ENCODE measurements around the gene KMT5B.

Gene KMT5B

DNA sequence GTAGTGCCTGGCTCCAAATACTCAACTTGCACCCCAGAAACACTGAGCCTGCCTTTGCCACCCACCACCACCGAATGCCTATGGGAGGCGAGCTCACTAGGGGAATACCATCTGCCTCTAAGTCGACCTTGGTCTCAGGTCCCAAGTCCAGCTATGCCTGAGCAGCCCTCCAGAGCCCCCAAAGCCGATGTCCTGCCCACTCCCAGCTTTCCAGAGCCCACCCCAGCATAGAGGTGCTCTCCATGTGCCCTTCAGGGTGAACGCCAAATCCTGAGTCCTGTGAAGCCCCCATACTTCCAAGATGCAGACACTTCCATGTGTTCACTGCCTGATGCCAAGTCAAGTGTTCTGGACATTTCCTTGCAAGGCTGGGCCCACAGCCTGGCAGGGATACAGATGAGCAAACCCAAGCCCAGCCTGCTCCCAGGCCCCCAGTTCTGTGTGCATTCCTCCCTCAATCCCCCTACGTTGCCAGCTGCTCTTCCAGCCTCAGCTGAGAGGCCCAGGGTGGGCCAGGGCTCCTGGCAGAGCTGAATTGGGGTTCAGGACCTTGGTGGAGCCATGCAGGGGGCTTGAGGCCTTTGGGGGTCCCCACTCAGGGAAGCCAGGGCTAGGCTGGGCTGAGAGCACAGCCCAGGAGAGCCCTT is 2.6 kb upstream of the KMT5B start:
- DNase-seq, result no peak

DNA sequence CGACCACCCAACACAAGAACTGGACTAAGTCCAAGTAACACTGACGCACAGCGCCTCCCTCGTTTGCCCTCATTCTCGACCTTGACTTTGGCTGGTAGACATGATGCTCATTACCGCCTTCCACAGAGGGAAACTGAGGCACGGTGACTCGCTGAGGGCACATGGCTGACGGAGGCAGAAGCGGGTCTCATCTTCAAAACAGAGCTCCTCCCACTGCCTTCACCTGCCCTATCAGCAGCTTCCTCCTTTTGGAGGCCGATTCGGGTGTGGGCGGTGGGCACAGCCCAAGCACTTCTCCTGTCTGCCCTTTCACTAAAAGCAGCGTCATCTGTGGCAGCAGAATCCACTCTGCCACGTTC is 2.0 kb upstream of the KMT5B start:
- no peak for DNase-seq

DNA sequence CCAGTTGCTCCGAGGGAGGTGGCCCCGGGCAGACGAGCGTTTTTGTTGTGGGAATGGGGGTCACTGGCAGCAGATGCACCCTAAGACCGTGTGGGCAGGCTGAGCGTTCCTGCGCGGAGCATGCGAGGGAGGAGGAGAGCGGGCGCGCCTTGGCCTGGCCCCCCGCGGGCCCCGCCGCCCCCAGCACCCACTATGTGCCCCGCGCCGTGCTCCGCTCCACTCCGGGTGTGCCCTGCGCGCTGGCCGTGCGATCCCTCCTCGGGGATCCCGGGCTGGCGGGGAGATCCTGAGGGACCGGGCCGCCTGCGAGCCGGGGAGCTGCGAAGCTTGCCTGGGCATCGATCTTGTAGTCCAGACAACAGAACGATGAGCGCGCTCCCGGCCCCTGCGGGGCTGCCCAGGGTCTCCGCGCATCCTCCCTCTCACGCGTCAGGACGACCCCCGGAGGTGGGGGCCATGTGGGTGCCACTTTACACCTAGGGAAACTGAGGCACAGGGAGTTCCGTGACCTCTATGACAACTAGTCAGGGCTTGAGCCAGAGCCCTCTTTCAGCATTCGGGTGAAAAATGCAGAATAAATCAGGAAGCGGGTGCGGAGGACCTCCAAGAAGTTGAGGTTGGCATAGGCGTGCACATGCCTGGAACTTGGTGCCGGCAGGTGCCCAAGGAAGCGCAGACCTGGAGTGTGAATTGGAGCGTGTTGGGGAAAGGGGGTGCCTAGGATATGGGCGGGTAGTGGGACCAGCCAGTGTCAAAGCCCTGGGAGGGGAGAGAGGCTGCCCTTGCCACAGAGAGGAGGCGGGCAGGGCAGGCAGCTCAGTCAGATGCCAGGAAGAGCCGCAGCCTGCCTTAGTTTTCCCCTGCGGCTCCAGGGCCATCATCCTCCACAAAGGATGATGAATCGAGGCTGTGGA is 1.3 kb upstream of the KMT5B start:
- no peak for DNase-seq

DNA sequence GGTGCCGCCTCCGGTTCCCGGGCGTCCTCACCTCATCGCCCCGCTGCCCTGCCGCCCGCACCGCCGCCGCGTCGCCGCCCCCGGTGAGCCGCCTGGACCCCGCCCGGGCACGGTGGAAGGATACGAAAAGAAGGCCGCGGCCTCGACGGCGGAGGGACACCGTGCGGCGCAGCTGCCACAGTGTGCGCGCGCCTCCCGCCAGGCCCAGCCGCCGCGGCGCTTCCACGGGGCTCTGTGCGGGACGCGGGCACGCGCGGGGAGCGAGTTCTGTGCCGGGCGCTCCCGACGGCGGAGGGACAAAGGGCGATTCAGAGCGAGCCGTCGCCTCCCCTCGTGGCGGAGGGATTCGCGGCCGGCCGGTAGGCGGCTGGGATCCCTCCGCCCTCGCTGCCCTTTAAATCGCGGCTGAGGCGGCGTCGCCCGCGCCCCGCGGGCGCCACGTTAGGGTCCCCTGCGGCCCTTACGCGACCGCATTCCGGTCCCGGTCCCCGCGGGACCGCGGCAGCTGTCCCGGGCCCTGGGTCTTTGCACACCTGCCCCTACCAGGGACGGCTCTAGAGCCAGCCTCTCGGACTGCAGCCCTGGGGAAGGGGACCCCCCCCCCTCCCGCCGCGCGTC is 568 bp upstream of the KMT5B start:
- peak; percentile 78 for DNase-seq

DNA sequence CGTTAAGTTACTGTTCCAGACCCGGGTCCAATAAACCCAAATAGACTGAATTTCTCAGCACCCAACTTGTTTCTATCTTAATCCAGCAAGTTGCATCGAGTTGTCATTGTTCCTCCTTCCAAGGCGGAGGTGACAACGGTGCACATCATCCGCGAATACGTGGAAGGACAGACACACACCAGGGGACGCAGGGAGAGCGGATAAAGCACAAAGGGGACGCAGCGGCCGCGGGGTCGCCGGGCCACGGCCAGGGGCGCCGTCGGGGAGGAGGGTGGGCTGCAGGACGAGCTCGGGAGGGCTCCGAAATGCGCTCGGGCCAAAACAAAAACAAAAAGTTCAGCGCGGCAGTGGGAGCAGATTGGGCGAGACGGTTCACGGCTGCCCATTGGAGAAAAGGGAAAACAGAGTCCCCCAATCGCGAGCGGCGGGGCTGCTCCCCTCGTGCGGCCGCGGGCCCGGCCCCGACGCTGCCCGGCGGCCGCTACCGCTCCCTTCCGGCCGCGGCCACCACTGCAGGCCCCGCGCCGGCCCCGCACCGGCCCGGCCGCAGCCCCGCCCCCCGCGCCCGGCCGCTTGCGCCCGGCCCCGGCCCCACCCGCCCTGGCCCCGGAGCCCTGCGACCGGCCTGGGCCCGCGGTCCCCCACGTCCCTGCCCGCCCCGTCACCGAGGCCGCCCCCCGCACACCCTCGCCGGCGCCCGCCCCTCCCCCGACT is 518 bp downstream of the KMT5B start:
- peak; percentile 47 for DNase-seq

DNA sequence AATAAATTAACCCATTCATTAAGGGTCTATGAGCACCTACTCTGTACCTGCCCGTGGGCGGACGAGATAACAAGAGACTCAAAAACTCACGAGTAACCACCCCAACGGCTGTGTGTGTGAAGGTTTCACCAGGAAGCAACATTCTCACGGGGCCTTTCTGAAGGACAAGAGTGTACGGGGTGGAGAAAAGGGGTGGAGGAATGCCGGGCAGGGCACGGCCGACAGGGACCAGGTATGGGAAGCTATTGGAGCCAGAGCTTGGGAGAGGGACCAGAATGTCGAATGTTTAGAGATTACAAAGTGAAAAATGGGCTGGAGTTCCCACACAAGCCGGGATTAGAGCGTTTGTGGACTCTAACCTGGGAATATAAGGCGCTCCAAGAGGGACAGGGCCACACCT is 1.6 kb downstream of the KMT5B start:
- DNase-seq, result no peak

DNA sequence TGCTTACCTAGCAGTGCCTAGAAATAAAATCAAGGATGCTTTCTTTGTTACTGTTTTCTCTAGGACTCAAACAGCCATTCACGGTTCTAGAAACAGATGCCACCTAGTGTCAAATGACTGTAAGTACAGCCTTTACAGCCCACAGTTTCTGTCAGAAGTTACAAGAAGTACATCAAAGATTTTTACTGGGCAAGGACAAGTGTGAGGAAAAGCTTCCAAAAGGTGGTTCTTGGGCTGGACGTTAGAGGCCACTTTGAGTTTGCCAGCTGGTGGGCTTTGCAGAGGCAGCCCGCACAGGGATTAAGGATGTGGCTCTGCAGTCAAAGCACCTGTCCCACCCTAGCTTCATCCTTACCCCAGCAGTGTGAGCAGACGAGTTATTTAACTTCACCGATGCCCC is 6.9 kb downstream of the KMT5B start:
- DNase-seq, result no peak

DNA sequence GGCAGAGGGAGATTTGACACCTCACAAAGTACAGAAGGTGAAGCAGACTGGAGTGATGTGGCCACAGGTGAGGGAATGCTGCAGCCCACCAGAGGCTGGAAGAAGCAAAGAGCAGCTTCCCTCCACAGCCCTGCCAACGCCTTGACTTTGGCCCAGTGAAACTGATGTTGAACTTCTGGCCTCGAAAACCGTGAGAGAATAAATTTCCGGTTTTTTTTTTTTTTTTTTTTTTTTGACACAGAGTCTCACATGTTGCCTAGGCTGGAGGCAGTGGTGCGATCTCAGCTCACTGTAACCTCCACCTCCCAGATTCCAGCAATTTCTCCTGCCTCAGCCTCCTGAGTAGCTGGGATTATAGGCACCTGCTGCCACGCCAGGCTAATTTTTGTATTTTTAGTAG is 8.7 kb downstream of the KMT5B start:
- no peak for DNase-seq

DNA sequence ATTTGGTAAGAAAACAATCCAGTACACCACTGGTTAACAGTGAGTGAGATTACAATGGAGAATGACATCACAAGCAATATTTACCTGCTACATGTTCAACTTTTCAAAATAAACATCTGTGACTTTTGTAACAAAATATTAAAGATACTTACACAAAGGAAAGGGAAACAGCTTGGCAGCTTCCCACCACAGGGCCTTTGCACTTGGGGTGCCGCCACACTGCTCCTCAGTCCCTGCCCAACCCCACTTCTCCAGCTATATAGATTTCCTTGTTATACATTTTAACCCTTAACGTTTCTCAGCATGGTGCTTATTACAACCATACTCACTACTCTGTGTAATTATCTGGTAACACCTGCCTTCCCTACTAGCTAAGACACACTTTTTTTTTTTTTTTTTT is 10.9 kb downstream of the KMT5B start:
- no peak for DNase-seq

DNA sequence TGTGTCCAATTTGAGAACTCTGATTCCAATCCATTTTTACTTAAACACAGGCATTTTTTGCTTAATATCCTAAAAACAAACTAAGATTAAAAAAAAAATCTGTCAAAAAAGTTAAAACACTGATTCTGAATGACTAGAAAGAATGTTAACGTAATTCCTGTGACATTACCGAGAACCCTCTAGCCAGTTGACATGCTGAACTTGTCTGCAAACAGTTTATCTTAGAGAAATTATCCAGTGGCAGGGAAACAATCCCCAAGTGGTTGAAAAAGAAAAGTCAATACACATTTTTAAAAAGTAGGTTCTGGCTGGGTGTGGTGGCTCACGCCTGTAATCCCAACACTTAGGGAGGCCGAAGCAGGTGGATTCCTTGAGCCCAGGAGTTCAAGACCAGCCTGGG is 11.6 kb downstream of the KMT5B start:
- DNase-seq, result no peak

DNA sequence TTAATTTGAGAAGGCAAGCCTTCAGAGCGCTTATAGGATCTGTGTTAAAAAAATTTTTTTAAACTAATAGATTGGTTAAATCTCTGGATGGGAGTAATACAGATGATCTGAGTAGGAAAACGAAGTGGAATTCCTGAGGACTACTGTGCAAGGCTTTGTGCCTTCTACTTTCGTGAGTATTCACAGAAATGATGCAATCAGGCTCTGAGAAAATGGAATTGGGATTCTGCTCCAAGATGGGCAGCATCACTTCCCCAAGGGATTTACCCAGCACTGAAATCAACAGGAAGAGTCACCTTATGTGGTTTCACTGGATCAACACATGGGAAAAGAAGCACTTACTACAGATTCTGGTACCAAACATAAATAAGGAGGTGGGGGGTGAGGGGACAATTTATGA is 12.5 kb downstream of the KMT5B start:
- DNase-seq, result no peak

DNA sequence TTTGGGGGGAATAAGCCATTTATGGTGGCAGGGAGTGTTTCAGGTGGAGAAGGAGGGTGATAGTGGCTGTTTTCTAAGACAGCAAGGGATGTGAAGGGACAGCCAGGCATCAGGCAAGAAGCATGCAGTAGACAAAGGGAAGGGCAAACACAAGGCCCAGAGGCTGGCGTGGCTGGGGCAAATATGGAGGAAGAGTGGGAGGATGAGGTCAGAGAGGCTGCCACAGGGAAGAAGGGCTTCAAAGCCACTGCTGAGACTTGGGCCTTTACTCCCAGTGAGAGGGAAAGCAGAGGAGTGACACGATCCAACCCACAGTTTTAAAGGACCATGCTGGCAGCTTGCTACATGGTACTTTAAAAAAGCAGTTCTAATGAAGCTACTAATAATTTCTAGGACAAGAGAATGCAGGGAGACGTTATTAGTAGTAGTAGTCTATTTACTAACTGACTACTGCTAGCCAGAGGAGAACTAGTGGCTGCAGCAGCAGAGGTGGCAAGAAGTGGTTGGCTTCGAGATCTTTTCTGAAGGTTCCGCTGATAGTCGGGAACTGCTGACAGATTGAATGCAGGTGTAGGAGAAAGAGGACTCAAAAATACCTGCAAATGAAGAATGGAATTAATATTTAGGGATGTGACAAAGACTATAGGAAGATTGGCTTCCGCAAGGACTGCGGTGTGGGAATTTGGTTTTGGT is 13.7 kb downstream of the KMT5B start:
- DNase-seq, result no peak

DNA sequence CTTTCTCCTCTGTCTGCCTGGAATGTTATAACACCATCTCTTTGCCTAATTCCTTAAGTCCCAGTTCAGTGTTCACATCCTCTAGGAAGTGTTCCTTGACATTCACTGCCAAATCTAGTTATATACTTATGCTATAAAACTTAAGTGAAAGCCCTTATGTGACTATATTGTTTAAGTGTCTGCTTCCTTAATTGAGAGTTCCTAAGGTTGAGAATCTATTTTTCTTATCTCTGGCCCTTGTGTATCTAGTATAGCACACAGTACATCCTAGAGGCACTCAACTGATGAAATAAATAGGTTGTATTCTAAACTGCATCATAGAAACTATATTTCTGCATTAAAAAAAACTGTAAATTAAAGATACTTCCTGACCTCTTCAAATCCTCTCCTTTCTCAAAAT is 16.9 kb downstream of the KMT5B start:
- DNase-seq, result no peak

DNA sequence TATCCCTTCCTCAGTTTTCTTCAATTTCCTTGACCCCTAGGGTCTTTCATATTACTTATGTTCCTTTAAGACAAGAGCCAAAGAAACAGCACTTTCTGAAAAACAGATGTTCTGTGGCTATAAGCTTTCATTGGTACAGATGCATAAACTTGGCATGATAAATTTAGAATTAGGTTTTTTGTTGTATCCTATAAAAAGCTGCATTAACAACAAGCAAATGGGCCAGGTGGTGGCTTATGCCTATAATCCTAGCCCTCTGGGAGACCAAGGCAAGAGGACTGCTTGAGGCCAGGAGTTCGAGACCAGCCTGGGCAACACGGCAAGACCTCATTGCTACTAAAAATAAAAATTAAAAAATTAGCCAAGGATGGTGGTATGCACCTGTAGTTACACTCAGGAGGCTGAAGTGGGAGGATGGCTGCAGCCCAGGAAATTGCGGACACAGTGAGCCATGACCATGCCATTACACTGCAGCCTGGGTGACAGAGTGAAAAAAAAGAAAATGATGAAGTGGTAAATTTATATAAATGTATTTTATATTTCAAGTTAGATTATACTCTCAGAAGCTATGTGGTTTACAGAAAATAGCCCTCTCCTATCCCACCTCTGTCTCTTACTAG is 18.3 kb downstream of the KMT5B start:
- DNase-seq, result no peak

DNA sequence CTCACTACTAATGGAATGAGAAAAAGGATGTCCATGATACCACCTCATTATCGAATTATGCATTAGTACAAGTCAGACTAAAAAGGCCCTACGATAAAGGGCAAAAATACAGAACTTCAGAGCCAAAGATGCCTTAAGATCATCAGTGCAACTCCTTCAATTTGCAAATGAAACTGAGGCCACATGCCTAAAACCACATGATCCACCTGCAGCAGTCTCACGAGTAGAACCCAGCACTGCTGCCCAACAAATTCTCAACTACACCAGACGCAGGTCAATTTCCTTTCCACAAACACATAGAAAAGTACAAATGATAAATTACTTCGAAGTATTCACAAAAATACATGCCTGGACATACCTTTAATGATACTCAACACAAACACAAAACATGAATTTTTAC is 20.1 kb downstream of the KMT5B start:
- no peak for DNase-seq

DNA sequence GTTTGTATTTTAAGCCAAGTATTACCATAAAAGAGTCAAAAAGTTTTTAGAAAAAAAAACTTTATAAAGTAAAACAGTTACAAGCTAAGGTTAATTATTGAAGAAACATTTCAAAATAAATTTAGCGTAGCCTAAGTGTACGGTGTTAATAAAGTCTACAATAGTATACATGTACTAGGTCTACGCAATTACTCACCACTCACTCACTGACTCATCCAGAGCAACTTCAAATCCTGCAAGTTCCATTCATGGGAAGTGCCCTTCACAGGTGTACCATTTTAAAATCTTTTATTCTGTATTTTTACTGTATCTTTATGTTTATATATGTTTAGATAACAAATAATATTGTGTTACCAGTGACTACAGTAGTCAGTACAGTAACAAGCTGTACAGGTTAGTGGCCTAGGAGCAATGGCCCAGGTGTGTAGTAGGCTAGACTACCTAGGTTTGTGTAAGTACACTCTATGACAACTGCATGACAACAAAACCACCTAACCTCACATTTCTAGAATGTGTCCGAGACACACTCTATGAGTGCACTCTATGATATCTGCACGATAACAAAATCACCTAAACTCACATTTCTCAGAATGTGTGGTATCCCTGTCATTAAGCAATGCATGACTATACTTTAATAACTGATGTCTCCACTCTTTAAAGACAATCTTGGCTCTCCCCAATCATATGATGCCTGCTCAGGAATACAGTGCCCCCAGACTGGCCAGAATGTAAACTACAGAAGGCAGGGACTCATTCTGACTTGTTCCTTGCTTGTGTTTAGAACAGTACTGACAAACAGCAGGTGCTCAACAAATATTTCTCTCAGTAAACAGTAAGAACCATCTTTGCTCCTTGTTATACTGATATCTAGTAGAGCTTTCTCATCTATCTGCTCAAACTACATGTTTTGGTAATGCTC is 21.2 kb downstream of the KMT5B start:
- DNase-seq, result no peak

DNA sequence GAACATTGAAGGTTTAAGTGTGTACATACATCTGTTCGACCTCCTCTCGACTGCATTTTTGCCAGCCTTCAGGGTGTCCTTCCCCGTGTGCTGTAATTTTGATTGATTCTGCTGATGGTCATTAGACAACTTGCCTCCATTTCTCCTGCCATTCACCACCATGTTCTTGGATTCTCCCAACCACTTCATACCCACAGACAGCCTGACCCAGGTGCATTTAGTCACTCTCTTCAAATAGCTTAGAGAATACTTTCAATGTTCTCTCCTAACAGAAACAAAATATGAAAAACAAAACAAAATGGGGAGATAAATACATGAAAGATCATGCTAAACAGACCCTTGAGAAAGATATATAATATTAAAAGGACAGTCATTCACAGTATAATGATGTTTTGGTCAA is 23.2 kb downstream of the KMT5B start:
- DNase-seq, result no peak

DNA sequence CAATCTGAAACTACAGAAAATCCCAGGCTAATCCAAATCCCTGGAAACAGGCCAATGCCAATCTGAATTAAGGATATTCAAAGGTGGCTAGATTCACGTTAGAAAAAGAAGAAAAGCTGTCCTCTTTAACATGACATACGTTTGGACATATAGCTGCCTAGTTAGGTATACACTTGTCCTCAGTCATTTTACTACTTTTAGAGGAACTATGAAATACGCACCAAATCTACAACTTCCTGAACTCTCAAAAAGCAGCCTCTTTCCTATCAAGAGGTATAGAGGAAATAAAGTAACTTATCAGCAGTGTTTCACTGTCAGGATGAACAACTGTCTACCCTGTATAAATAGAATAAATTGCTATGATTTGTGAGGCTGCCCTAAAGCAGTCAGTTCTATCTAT is 24.0 kb downstream of the KMT5B start:
- DNase-seq, result no peak

DNA sequence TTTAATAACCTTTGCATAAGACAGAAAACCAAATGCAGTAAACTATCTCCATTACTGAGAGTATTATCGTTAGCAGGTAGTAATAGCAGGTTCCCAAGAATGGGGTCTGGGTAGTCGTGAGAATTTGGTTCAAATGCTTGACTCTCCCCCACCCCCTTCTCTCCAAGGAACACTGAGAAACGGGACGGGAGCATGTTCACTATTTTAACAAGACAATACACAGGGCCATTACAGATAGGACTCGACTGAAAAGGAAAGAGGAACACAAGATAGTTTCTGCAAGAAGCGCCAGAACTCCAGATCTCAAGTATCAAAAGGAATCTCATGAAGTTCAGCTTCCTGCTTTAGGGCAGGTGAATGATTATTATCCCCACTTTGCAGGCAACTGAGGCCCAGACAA is 27.0 kb downstream of the KMT5B start:
- no peak for DNase-seq

DNA sequence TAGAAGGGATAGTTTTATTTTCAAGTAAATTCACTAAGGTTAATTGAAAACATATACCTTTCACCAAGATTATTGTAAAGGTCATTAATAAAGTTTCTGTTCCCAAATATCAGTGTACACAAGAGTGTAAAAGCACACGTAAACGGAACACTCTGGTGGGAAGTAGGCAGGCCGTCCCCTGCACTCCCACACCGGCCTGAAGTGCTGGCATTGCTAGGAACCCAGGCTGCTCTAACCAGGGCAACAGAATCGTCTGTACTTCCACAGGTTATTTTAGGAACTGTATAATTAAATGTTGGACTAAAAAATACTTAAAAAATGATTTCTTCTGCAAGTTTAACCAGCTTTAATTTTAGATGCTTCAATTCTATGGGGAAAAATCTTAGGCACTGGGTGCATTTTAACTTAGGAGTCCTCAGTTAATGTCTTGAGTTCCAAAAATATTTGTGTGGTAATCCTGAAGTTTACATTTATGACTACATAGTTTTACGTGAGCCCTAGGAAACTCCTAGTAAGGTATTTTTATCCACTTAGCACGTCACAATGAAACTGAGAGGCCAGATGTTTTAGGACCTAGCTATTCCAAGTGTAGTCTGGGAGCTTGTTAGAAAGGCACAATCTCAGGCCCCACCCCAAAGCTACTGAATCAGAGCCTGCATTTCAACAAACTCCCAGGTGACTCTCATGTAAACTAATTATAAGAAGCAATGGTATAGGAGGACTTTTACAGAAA is 31.2 kb downstream of the KMT5B start:
- DNase-seq, result no peak

DNA sequence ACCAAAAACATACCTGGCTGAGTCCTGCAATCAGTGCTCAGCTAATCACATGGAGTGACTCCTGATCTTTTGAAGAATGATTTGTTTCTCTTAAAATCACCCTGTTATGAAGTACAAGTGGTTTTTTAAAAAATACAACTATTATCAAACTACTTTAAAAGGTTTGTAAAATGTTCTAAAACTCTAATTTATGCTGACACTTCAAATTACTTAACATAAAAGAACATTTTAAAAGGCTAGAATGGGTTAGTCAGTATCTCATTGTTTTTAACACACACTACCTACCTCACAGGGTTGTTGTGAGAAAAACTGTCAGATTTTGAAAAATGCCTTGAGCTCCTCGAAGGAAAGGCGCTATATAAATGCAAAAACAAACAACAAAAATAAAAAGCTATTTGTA is 33.2 kb downstream of the KMT5B start:
- no peak for DNase-seq
